ENCODE measurements around the gene FCHSD2. TPM values are rescaled to one million over a fixed set of nuclear protein-coding genes. Genes with fewer than 3 reads are reported as not detected.

The FCHSD2 gene
- total RNA-seq, 2 donors from 2014 or later, result 14.0 to 17.6 TPM

GRCh38 chr11:73176874-73177155 is 34.7 kb upstream of the FCHSD2 start:
- Histone ChIP-seq H3K27ac (ENCODE audit: low read depth, low read length) (no peak overlapping the region), H3K36me3 (ENCODE audit: control insufficient read depth, insufficient read depth, low read length) (no peaks in the 10 kb centered on the region), H3K9ac (ENCODE audit: extremely low read depth, low read length, poor library complexity, severe bottlenecking) (no peak overlapping the region), H3K9me3 (ENCODE audit: control insufficient read depth, low read length) (no peaks in the 10 kb centered on the region), H3K4me3 (ENCODE audit: low read length) (no peak overlapping the region), H3K27me3 (ENCODE audit: control insufficient read depth, insufficient read depth, low read length, poor library complexity, severe bottlenecking) (no peaks in the 10 kb centered on the region), H3K4me1 (ENCODE audit: control insufficient read depth, insufficient read depth, low read length) (no peaks in the 10 kb centered on the region)
- no peaks in the 10 kb centered on the region for H3K36me3 Mint-ChIP-seq (ENCODE audit: low read depth)
- no peaks in the 10 kb centered on the region for H3K4me1 Mint-ChIP-seq
- peaks cover 3% of the 10 kb centered on the region for H3K27me3 Mint-ChIP-seq (ENCODE audit: insufficient read depth)
- no peak for TF ChIP-seq CTCF (conservative IDR thresholded peaks at IDR 0.05)
- no peak for DNase-seq
- 71% methylated on average over 1 of the region's 1 CpG; no CpG with 5 or more reads in 1 of the 2 experiments for WGBS, 2 experiments (ENCODE audit: insufficient coverage in 1 of 2, insufficient read length in 1 of 2)
- no peak overlapping the region for H3K4me3 Mint-ChIP-seq
- no peak overlapping the region for H3K27ac Mint-ChIP-seq
- no peaks in the 10 kb centered on the region for H3K9me3 Mint-ChIP-seq

- H3K36me3 ChIP-seq (ENCODE audit: control insufficient read depth, insufficient read depth, low read length), result no peaks in the 10 kb centered on the region
- WGBS, 2 experiments (ENCODE audit: insufficient coverage in 1 of 2, insufficient read length in 1 of 2), result 90 to 91% methylated on average over 5 of the region's 5 CpGs
- H3K4me1 Mint-ChIP-seq, result no peaks in the 10 kb centered on the region
- H3K4me3 Mint-ChIP-seq, result no peak overlapping the region
- no peaks in the 10 kb centered on the region for H3K4me1 ChIP-seq (ENCODE audit: control insufficient read depth, insufficient read depth, low read length)
- no peak for TF ChIP-seq CTCF (conservative IDR thresholded peaks at IDR 0.05)
- no peaks in the 10 kb centered on the region for H3K27me3 ChIP-seq (ENCODE audit: control insufficient read depth, insufficient read depth, low read length, poor library complexity, severe bottlenecking)
- H3K4me3 ChIP-seq (ENCODE audit: low read length), result no peak overlapping the region
- DNase-seq, result no peak
- H3K36me3 Mint-ChIP-seq (ENCODE audit: low read depth), result no peaks in the 10 kb centered on the region
- no peak overlapping the region for H3K27ac ChIP-seq (ENCODE audit: low read depth, low read length)
- no peak overlapping the region for H3K27ac Mint-ChIP-seq
- no peaks in the 10 kb centered on the region for H3K9me3 Mint-ChIP-seq
- no peaks in the 10 kb centered on the region for H3K9me3 ChIP-seq (ENCODE audit: control insufficient read depth, low read length)
- H3K9ac ChIP-seq (ENCODE audit: extremely low read depth, low read length, poor library complexity, severe bottlenecking), result no peak overlapping the region
- peaks cover 3% of the 10 kb centered on the region for H3K27me3 Mint-ChIP-seq (ENCODE audit: insufficient read depth)
These were observed 34.2 kb upstream of the FCHSD2 start for GRCh38 chr11:73176145-73176873.

DNA sequence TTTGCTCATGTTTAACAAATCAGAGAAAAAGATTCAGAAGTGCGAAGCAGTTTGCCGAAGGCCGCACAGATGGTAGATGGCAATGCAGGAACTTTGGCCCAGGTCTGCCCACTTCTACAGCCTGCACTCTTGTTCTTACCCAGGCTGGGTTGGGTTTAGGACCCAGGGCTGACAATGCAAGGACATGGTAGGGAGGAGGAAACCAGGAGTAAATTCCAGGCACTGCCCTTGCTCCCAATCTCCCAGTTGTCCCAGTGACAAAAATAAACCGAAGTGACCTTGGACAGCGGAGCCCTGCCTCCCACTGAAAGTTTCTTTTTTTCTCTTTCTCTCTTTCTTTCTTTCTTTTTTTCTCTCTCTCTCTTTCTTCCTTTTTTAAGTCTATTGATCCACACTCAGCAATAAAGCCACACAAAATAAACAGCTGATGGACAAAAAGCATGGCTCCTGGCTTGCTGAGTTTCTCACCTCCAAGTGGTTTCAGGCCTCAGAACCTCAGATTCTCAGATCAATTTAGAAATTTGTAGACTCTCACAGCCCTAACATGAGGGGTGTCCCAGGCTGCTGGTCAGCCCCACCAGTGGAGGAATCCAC is 33.5 kb upstream of the FCHSD2 start:
- Histone ChIP-seq H3K27me3 (ENCODE audit: control insufficient read depth, insufficient read depth, low read length, poor library complexity, severe bottlenecking) (no peaks in the 10 kb centered on the region), H3K4me1 (ENCODE audit: control insufficient read depth, insufficient read depth, low read length) (no peaks in the 10 kb centered on the region), H3K9ac (ENCODE audit: extremely low read depth, low read length, poor library complexity, severe bottlenecking) (no peak overlapping the region), H3K36me3 (ENCODE audit: control insufficient read depth, insufficient read depth, low read length) (no peaks in the 10 kb centered on the region), H3K27ac (ENCODE audit: low read depth, low read length) (no peak overlapping the region), H3K9me3 (ENCODE audit: control insufficient read depth, low read length) (no peaks in the 10 kb centered on the region), H3K4me3 (ENCODE audit: low read length) (no peak overlapping the region)
- Mint-ChIP-seq H3K4me1 (no peaks in the 10 kb centered on the region), H3K36me3 (ENCODE audit: low read depth) (no peaks in the 10 kb centered on the region), H3K9me3 (no peaks in the 10 kb centered on the region), H3K4me3 (no peak overlapping the region), H3K27ac (no peak overlapping the region), H3K27me3 (ENCODE audit: insufficient read depth) (peaks cover 3% of the 10 kb centered on the region)
- no peak for DNase-seq
- 67 to 79% methylated on average over 3 to 5 of the region's 5 CpGs for WGBS, 2 experiments (ENCODE audit: insufficient coverage in 1 of 2, insufficient read length in 1 of 2)
- TF ChIP-seq CTCF (conservative IDR thresholded peaks at IDR 0.05), result no peak
